Activated CD4-positive, alpha-beta T cell treated with anti-CD3 and anti-CD28 coated beads, Interleukin-2, amount 50 U/mL, for 48 hours (primary cell): Measurements from ENCODE around the gene PSMD1.
"Not testable (repeated sequence)": the region's sequence is repeated elsewhere in the genome, so short reads cannot be mapped to it uniquely, and the experiment has no call there.

Experiments used
- DNase-seq, 2 experiments: peaks; one replicate each; pipeline ENCODE4 v3.0.0-alpha.2; 2020

Gene PSMD1

DNA sequence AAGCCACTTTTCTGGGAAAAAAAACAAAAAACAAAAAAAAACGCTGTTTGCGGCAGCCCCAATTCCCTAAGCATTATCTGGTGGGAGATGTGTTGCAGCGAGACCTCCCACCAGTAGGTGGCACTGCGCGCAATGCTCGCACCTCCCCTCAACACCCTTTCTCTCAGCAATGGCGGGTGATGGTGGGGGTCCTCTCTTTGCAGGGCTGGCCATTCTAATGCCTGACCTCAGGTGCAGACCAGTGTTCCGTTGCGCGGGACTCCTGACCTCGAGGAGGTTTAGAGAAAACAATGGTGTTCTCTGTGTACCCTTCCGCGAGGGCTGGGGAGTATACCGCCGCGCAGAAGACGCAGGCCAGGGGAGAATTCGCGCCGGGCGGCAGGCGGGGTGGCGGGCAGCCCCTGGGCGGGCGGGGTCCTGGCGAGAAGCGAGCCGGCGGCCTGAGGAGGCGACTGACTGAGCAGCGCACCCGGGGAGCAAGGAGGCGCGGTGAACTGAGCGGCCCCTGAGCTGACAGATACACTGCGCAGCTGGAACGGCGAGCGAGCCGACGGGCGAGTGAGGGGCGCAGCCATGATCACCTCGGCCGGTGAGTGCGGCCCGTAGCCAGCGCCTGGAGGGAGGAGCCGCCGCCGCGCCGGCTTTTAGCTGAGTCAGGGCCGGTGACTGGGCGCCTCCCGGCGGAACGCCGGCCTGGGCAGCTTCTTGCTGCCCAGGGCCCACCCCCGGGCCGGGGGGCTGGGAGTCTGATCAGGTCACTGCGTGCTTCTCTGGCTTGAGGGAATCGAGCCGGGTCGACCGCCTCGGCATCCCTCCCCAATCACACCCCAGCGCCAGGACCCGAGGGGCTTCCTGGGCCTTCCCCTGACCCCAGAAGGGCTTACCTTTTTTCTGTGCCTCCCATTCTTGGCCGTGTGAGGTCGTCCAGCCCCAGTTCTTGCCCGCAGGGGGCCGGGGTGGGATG lies at the start of gene PSMD1:
Gene PSMD1, plus strand, starts transcription at position 415 of the 964 bp plus-strand sequence. Its CDS starts 159 bp downstream, at position 574.
- DNase-seq = peak; percentile 94 to 96

DNA sequence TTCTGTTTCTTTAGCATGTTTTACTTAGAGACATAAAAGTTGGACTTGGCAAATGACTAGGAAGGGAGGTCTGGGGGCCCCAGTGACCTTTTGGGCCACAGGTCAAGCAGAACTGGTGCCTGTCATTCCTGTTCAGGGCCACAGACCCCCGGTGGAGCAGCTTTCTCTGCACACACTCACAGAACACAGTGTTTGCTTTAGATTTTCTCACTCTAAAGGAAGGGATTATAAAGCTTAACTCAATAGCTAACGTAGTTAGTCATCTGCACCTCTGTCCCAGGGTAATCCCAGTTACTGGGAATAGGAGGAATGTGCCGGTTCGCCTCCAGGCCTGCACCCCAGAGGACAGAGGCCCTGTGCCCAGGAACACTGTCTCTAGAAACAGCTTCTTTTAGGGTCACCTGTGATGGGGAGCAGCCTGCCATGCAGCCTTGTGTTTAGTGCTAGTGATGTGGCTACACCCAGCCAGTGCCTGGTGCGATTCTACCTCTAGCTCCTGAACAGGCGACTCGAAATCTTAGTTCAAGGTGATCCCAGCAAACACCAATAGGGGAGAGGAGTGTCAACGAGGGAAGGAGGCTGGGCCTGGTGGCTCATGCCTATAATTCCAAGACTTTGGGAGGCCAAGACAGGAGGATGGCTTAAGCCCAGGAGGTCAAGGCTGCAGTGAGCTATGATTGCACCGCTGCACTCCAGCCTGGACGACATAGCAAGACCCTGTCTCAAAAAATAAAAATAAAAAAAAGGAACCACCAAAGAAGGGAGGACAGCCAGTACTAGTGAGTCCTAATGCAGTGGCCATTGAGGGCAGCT lies 49.2 kb upstream of the PSMD1 start:
- no peak for DNase-seq

DNA sequence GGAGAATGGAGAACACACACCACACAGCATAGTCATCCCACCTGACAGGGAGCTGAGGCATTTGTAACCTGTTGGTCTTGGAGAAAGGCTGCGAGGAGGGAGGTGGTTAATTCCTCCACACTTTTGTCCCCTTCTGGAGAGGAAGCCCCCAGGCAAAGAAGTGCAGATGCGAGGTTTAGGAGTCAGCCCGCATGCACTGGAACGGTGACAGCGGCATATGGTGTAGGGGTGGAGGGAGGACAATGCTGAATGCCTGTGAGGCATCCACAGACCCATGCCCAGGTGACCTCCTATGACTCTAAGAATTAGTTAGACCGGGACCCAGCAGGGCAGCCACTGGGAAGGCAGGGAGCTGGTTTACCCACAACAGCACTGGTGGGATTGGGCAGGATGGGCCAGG lies 48.5 kb upstream of the PSMD1 start:
- no peak for DNase-seq

DNA sequence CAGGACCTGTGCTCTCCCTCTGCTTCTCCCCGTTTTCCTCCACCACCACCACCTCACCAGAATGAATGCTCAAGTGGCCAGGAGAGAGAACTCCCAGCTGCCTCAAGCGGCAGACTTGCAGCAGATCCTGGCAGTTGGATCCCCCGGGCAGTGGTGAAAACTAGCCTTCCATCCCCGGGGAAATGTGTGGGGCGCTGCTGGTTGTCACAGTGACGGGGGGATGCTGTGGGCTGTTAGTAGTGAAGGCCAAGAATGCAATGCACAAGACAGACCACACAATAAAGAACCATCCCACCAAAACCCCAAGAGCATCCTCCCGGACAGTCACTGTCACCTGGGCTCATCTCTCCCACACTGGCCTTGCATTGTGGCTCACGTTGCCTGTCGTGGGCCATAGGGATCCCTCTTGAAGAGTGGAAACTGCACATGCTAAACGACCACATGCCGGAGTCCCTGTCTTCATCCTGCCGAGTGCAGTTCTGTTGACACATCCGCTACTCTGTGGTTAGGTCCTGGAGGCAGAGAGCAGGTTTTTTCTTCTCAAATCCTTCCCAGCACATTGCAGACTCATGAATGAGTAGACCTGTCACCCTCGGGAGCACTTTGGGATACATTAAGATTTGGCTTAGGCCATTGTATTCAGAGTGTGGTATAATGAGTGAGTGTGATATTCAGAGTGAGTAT lies 47.3 kb upstream of the PSMD1 start:
- DNase-seq = no peak

DNA sequence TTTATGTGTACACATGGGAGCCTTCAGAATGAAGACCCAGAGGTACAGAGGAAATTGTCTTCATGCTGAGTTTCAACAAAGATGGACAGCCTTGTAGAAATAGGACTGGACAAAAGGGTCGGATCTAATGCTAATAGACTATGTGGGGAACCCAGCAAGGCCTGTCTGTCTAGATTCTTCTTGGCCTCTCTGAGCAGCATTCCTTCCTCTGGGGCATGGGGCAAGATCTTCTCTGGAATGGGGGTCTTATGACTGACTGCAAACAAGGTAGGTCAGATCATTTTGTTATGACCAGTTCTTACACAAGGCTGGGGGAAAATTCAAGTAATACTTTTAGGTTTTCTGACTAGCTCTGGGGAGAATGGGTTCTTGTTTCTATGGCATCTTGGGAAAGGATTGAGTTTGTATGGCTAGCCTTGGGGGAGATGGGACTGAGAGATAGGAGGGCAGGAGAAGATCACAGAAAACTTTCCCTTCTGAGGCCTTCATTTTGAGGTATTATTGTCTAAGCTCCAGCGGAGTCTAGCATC lies 46.4 kb upstream of the PSMD1 start:
- DNase-seq = no peak

DNA sequence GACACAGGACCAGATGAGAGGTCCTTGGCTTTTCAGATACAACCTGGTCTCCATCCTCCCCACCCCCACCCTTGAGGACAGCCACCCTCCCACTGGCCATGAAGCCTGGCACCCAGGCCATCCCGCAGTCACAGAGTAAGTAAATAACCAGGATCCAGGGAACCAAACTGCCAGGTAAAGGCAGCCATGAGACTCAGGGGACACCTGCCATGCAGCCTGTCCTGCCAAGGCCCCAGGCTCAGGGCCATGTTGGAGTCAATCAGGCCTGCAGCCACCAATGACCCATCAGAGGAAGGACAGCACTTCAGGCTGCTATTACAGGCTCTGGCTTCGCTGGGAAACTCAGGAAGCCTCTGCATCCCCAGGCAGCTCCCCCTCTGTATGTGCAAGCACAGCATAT lies 45.1 kb upstream of the PSMD1 start:
- no peak for DNase-seq

DNA sequence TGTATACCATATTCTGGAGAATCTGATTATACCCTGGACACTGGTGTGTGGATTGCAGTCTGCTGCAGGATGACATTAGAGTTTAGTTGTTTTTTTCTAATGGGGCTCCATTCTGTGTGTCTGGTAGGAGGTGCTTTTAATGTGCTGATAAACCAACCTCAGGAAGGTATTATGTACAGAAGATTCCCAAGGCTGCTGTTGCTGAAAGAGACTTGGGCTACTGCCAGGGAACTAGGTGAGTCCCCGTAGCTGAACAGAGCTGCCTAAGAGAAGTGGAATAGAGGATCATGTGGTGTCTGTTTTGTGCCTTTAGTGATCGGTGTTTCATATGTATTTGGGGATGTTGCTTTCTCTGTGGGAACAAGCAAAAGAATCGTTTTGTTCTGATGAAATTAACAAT lies 44.2 kb upstream of the PSMD1 start:
- DNase-seq = no peak

DNA sequence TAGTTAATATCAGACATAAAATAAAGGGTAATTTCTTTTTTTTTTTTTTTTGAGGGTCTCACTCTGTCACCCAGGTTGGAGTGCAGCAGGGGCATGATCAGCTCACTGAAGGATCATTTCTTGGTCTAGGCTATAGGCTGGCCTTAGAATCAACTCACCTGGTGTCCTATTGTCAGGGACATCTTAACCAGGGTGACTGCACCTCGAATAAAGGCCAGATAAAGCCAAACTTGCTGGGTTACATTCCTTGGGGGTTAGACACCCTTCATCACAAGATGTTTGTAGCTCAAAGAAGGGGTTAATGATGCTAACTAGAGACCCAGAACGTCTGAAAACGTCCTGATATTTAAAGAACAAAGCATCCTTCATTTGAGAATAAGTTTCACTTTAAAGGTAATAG lies 42.8 kb upstream of the PSMD1 start:
- DNase-seq = no peak

DNA sequence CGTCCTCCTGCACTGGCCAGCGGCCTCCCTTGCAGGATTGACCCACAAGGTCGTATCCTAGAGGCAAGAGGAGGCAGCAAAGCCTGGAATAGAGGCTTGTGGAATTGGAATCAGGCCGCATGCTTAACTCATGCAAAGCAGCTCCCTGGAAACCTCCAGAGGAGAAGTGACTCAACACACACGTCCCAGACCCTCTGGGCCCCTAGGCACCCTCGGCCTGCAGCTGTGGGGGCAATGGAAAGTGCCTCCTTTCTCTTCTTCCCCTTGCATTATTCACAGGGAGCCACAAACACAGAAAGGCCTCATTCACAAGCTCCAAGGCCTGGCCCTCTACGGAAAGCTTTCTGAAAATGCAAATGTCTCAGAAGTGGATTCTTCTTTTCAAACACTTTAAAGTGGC lies 41.2 kb upstream of the PSMD1 start:
- no peak for DNase-seq

DNA sequence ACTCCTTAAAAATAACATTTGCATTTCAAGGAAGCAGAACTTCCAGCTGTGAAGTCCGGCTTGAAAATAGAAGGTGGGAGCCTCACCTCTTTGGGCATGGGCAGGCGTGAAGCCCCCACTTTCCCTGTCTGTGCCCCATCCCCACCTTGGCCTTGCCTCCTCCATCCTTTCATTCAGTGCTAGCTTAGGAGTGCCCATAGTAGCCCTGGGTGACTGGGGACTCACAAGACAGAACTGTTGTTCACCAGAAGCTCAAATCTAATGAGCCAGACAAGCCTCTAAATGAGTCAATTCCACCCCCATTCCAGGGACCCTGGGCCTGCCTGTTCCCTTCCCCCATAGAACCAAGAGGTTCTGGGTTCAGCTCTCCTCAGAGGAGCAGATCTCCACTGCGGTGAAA lies 40.7 kb upstream of the PSMD1 start:
- DNase-seq = no peak

DNA sequence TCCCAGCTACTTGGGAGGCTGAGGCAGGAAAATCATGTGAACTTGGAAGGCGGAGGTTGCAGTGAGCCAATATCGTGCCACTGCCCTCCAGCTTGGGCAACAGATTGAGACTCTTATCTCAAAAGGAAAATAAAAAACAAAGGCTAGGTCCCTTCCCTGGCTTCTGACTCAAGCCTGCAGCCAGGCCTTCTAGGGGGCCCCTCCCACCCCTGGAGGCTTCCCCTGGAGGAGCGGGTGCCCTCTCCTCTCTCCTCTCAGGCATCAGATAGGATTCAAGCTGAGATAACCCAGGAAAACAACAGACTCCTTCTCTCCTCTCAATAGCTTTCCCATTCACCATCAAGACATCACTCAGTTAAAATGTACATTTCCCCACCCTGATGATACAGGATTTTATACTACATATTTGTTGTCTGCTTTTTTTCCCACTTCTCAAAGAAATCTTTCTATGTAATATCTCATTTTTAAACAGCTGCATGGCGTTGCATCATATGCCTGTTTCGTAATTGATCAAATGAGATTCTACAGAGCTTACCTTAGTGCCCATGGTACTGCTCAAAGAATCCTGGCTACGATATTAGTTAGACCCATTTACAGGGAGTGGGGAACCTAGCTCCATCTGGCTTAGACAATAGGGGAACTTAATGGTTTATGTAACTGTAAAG lies 40.0 kb upstream of the PSMD1 start:
- DNase-seq = no peak

DNA sequence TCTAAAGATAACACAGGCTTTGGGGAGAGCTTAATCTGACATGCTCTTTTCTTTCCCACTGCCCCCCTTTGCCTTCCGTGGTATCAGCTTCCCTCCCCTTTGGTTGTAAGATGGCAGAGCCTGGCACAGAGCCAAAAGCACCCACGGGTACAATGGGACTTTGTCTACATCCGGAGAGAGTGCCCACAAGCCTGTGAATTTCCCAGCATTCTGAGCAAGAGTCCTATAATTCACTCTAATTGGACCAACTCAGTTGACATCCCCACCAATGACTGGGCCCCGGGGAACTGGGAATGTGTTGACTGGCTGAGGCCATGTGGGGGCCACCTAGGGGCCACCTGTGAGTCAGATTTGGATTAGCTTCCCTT lies 39.5 kb upstream of the PSMD1 start:
- DNase-seq = no peak

DNA sequence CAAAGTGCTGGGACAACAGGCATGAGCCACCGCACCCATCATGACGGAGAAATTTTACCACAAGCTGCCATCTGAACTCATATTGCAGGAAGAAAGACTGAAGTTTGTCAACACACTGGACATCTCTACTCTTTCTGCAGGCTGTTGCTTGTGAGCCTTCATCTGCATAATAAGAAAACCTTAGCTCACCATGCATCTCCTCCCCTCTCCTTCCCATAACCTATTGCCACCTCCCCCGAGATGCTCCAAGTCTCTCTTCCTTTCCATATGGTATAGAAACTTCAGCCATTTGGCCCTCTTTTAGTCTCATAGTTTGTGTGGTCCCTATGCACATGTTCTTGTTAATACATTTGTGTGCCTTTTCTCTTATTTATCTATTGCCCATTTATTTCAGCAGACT lies 38.5 kb upstream of the PSMD1 start:
- no peak for DNase-seq

DNA sequence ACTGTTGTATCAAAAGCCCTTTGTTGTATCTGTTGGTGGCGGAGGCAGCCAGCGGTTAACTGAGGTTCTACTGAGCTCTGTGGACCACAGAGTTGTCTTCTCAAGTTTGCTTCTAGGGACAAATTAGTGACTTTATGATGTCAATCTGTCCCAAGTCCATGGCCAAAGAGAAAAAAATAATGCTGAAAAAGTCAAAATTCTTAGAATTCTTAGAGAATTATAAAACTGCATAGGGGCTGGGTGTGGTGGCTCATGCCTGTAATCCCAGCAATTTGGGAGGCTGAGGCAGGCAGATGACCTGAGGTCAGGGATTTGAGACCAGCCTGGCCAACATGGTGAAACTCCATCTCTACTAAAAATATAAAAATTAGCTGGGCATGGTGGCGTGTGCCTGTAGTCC lies 31.6 kb upstream of the PSMD1 start:
- not testable (repeated sequence) for DNase-seq

DNA sequence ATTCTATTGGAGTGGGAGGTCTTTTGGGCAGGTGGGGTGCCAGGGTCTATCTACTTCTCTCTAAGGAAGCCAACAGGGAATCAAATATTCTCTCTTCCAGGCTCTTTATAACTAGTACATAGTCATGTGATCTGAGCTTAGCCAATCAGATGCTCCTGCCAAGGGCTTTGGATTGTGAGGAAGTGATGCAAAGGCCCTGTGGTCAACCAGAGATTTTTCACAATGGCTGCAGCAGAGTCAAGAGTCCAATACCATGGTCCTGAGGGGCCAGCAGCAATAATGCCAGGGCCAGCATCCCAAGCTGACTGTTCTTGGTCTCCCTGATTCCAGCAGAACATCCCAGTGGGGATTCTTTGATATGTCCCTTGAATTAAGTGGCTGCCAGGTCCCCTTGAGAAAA lies 27.8 kb upstream of the PSMD1 start:
- no peak for DNase-seq

DNA sequence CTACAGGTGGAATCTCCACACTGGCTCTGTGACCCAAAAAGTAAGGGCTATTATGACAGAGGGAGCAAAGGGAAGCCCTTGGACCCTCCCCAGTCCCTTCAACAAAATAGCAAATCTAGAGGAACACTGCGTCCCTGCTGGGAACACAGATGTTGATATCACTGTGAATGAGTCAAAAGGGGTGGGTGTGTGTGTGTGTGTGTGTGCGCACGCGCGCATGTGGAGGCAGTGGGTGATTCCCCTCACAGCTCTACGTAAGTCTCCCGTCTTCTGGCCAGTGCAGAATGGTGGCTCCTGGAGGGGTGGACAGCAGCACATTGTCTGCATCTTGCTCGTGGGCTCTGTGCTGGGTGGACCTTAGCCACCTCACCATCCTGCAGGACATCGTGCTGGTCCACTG lies 27.1 kb upstream of the PSMD1 start:
- DNase-seq = no peak

DNA sequence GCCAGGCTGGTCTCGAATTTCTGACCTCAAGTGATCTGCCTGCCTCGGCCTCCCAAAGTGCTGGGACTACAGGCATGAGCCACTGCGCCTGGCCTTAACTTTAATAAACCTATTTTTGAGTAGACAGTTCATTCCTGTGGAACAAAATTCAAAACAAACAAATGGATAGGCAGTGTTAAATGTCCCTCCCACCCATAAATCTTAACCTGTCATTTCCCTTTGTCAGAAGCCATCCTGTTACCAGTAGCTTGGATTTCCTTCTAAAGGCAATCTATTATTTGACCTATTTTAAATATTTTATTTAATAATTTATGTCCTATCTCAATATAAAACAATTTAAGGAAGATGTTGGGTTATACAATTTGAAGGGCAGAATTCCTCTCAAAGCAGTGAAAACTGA lies 25.9 kb upstream of the PSMD1 start:
- DNase-seq = no peak

DNA sequence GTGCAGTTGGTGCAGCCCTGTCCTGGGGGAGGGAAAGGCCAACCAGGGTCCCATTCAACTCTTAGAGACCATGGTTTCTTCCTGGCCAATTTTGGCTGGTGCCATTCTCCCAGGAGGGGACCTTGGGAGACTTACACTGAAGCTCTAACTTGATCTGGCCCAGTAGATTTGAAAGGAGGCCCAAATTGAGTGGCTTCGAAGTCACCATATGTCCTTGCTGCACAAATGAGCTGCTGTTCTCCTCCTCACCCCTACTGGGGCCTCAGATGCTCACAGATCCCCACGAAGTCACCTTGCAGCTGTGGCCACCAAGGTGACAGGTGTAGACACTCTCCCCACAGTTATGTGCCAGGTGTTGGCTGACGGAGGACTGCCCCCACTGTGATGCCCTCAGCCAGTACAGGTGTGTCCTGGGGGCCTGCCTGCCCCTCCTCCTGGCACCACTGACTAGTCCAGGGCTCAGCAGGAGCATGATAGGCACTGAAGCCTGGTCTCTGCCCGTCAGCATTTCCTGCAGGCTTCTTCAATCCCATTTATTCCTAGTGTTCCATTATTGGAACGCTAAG lies 24.0 kb upstream of the PSMD1 start:
- DNase-seq = no peak

DNA sequence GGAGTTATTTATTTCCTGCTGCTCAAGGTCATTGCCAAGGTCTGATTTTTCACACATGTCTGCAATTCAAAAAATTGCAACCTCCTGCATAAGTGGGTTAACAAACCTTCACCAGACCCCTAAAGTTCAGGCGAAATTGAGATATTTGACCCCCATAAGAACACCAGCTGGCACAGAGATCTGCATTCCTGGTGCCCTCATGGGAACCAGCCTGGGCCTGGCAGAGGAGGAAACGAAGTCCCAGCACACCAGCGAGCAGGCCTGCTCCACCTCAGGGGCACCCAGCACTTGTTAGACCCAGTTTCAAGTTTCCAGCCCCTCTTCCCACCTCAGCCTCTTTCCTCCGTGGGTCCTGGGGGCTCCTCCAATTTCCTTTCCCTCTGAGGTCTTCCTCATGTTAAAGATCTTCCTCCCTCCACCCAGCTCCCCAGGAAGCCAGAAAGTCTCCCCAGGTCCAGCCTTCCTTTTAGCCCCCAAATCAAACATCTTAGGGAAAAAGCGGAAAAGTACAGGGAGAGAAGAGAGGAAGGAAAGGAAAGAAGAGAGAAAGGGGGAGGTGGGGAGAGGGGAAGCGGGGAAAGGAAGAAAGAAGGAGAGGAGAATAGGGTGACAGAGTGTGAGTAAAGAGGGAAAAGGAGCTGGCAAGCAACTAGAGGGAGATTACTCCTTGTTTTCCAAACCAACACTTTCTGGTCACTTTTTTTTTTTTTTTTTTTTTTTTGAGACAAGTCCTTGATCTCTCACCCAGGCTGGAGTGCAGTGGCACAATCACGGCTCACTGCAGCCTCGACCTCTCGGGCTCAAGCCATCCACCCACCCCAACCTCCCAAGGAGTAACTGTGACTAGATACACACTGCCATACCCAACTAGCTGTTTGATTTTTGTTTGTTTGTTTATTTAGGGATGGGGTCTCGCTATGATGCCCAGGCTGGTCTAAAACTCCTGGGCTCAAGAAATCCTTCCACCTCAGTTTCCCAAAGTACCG lies 23.2 kb upstream of the PSMD1 start:
- DNase-seq = no peak

DNA sequence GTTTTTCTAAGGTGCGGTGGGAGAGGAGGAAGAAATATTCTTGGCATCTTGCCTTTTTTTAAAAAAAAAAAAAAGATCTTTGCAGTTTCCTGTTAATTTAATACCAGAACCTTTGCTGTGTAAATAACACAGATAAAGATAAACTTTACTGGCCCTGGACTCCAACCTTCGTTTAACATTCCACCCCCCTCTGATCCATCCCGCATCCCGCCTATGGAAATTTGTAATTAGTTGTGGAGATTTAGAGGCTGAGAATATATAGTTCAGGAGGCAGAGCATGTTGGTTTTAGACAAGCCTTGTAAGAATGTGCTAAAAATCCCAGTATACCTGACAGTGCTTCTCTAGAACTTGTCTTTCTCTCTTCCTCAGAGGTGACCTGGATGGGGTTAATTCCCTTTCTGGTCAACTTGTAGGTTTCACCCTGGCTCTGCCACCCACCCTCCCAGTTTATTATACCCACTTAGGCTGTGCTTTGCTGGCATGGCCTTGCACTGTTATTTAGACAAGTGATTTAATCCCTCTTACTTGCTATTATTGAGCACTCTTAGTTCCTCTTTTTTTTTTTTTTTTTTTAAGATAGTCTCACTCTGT lies 22.3 kb upstream of the PSMD1 start:
- no peak for DNase-seq

DNA sequence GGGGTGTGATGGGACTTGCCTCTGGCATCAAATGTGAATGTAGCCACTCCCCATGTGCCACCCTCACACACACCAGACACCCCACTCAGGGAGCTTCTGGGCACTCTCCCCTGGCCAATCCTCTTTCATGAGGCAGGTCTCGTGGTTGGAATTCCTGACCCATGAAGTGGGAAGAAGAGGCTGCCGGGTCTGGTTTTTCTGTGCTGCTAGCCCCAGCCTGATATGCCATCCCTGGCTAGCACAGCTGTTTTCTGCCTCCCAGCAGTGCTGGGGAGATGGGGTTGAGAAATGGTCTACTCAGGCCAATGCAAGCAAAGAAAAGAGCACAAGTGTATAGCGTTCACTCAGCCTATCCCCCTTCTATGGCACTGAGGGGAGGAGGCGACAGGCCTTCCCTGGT lies 20.5 kb upstream of the PSMD1 start:
- DNase-seq = no peak
